ENCODE results near the gene STXBP2.
A peak's percentile ranks its signal among the peaks of the same experiment; 100 is the strongest.

Gene STXBP2

GRCh38 chr19:7636691-7637373 lies at the start of gene STXBP2:
Gene STXBP2 (plus strand): TSS chr19:7637110. CDS start chr19:7637150, 40 bp downstream.
- DNase-seq (ENCODE audit: low spot score) (peak; percentile 92), FAIRE-seq (no peak)

- FAIRE-seq (no peak), DNase-seq (ENCODE audit: low spot score) (no peak)
These were observed 47.1 kb upstream of the STXBP2 start for GRCh38 chr19:7589822-7590221.

GRCh38 chr19:7590256-7590655 lies 46.7 kb upstream of the STXBP2 start:
- FAIRE-seq (no peak), DNase-seq (ENCODE audit: low spot score) (no peak)

GRCh38 chr19:7595466-7596133 lies 41.3 kb upstream of the STXBP2 start, which contains the start of gene CAMSAP3:
Gene CAMSAP3 (plus strand): TSS chr19:7595863. CDS start chr19:7596003, 140 bp downstream.
- DNase-seq (ENCODE audit: low spot score) (peak; percentile 74), FAIRE-seq (no peak)

GRCh38 chr19:7596211-7596937 lies 40.5 kb upstream of the STXBP2 start:
- FAIRE-seq: no peak
- DNase-seq (ENCODE audit: low spot score): no peak

- no peak for FAIRE-seq
- no peak for DNase-seq (ENCODE audit: low spot score)
These were observed 39.2 kb upstream of the STXBP2 start for GRCh38 chr19:7597689-7598088.

- DNase-seq (ENCODE audit: low spot score) (no peak), FAIRE-seq (no peak)
These were observed 38.7 kb upstream of the STXBP2 start for GRCh38 chr19:7598180-7598579.

GRCh38 chr19:7600721-7601120 lies 36.2 kb upstream of the STXBP2 start:
- FAIRE-seq (no peak), DNase-seq (ENCODE audit: low spot score) (no peak)

- FAIRE-seq: no peak
- DNase-seq (ENCODE audit: low spot score): no peak
These were observed 34.5 kb upstream of the STXBP2 start for GRCh38 chr19:7602240-7602934.

- no peak for FAIRE-seq
These were observed 33.9 kb upstream of the STXBP2 start for GRCh38 chr19:7602935-7603497.

GRCh38 chr19:7603919-7604318 lies 33.0 kb upstream of the STXBP2 start:
- FAIRE-seq (no peak), DNase-seq (ENCODE audit: low spot score) (no peak)

More at GRCh38 chr19:7602935-7603497, 33.9 kb upstream of the STXBP2 start:
- no peak for DNase-seq (ENCODE audit: low spot score)

GRCh38 chr19:7605490-7606222 lies 31.3 kb upstream of the STXBP2 start:
- FAIRE-seq: no peak
- DNase-seq (ENCODE audit: low spot score): no peak

GRCh38 chr19:7606289-7606688 lies 30.6 kb upstream of the STXBP2 start:
- DNase-seq (ENCODE audit: low spot score): no peak
- no peak for FAIRE-seq

GRCh38 chr19:7607212-7607873 lies 29.6 kb upstream of the STXBP2 start:
- no peak for DNase-seq (ENCODE audit: low spot score)
- no peak for FAIRE-seq

GRCh38 chr19:7607874-7608560 lies 28.9 kb upstream of the STXBP2 start:
- no peak for DNase-seq (ENCODE audit: low spot score)
- FAIRE-seq: no peak

GRCh38 chr19:7610491-7611240 lies 26.2 kb upstream of the STXBP2 start:
- no peak for DNase-seq (ENCODE audit: low spot score)
- no peak for FAIRE-seq

GRCh38 chr19:7611541-7612279 lies 25.2 kb upstream of the STXBP2 start:
- DNase-seq (ENCODE audit: low spot score) (no peak), FAIRE-seq (no peak)
